ENCODE results near the gene RTP5.

The RTP5 gene

GRCh38 chr2:241887806-241888522 lies 18.4 kb downstream of the RTP5 start:
- DNase-seq (ENCODE audit: low spot score), result no peak

GRCh38 chr2:241888641-241889040 lies 19.1 kb downstream of the RTP5 start:
- DNase-seq (ENCODE audit: low spot score), result no peak

- DNase-seq (ENCODE audit: low spot score), result no peak
Measured at GRCh38 chr2:241890524-241891235, 21.2 kb downstream of the RTP5 start.

GRCh38 chr2:241891315-241891987 lies 21.9 kb downstream of the RTP5 start:
- DNase-seq (ENCODE audit: low spot score), result no peak

GRCh38 chr2:241891988-241892298 lies 22.4 kb downstream of the RTP5 start:
- no peak for DNase-seq (ENCODE audit: low spot score)

GRCh38 chr2:241892299-241893137 lies 23.0 kb downstream of the RTP5 start:
- no peak for DNase-seq (ENCODE audit: low spot score)

- no peak for DNase-seq (ENCODE audit: low spot score)
Measured at GRCh38 chr2:241893265-241893664, 23.7 kb downstream of the RTP5 start.

- DNase-seq (ENCODE audit: low spot score), result no peak
Measured at GRCh38 chr2:241894056-241894641, 24.6 kb downstream of the RTP5 start.

GRCh38 chr2:241894681-241895426 lies 25.3 kb downstream of the RTP5 start:
- DNase-seq (ENCODE audit: low spot score), result no peak

- DNase-seq (ENCODE audit: low spot score), result no peak
Measured at GRCh38 chr2:241895427-241895711, 25.8 kb downstream of the RTP5 start.

GRCh38 chr2:241895712-241896641 lies 26.4 kb downstream of the RTP5 start:
- no peak for DNase-seq (ENCODE audit: low spot score)

- no peak for DNase-seq (ENCODE audit: low spot score)
Measured at GRCh38 chr2:241896746-241897201, 27.2 kb downstream of the RTP5 start.

GRCh38 chr2:241897231-241897916 lies 27.8 kb downstream of the RTP5 start:
- no peak for DNase-seq (ENCODE audit: low spot score)

GRCh38 chr2:241898463-241899270 lies 29.1 kb downstream of the RTP5 start:
- DNase-seq (ENCODE audit: low spot score), result no peak

GRCh38 chr2:241900251-241901017 lies 30.9 kb downstream of the RTP5 start:
- no peak for DNase-seq (ENCODE audit: low spot score)

- DNase-seq (ENCODE audit: low spot score), result no peak
Measured at GRCh38 chr2:241901018-241901380, 31.5 kb downstream of the RTP5 start.

GRCh38 chr2:241901500-241902351 lies 32.2 kb downstream of the RTP5 start:
- no peak for DNase-seq (ENCODE audit: low spot score)
